NT2/D1 (cell line): ENCODE results near the gene CTSO.

ENCODE experiments used
- SUZ12 ChIP-seq: IDR thresholded peaks from 2 replicates; pipeline ENCODE4 v1.6.1; 2011; ENCODE audit not compliant: insufficient read length, insufficient read depth; ENCODE audit errors: extremely low read depth
- YY1 ChIP-seq: IDR thresholded peaks from 2 replicates; pipeline ENCODE4 v1.6.1; 2011; ENCODE audit not compliant: insufficient read length, insufficient read depth
- ZNF274 ChIP-seq: IDR thresholded peaks from 2 replicates; pipeline ENCODE4 v1.6.1; 2011; ENCODE audit warnings: mild to moderate bottlenecking, low read depth, low read length

- TF ChIP-seq ZNF274 (no peak), YY1 (no peak), SUZ12 (no peak)
Measured at GRCh38 chr4:155899891-155900290, 53.8 kb downstream of the CTSO start.
